Endothelial cell (in vitro differentiated cells): ENCODE data around the gene TBC1D16. TPM values are rescaled to one million over a fixed set of nuclear protein-coding genes. Genes with fewer than 3 reads are reported as not detected.

ENCODE experiments used
- DNase-seq: peaks from one replicate; pipeline ENCODE4 v3.0.0; 2021; ENCODE audit warnings: low spot score
- H3K27ac Mint-ChIP-seq: one replicate; pipeline ENCODE4 v1.8.0; 2021; ENCODE audit warnings: mixed read lengths, inconsistent platforms; ENCODE audit not compliant: unreplicated experiment
- H3K27me3 Mint-ChIP-seq: one replicate; pipeline ENCODE4 v1.8.0; 2021; ENCODE audit warnings: mild to moderate bottlenecking, moderate library complexity, mixed read lengths, inconsistent platforms; ENCODE audit not compliant: unreplicated experiment
- H3K36me3 Mint-ChIP-seq: one replicate; pipeline ENCODE4 v1.8.0; 2021; ENCODE audit warnings: mild to moderate bottlenecking, low read depth, mixed read lengths, inconsistent platforms; ENCODE audit not compliant: unreplicated experiment
- H3K4me1 Mint-ChIP-seq: one replicate; pipeline ENCODE4 v1.8.0; 2021; ENCODE audit warnings: mild to moderate bottlenecking, mixed read lengths, inconsistent platforms; ENCODE audit not compliant: unreplicated experiment
- H3K4me3 Mint-ChIP-seq: one replicate; pipeline ENCODE4 v1.8.0; 2021; ENCODE audit warnings: mild to moderate bottlenecking, mixed read lengths, inconsistent platforms; ENCODE audit not compliant: unreplicated experiment
- H3K9me3 Mint-ChIP-seq: one replicate; pipeline ENCODE4 v1.8.0; 2021; ENCODE audit warnings: mixed read lengths, inconsistent platforms; ENCODE audit not compliant: unreplicated experiment
- total RNA-seq: library from RNA; stranded (reverse); fragmentation: NEBNext Ultra II Directional; extraction: Animal tissue kit (Norgen Biotek cat#: 25700); gene quantifications from one replicate; pipeline ENCODE4 v1.2.1, GENCODE V29; 2021; ENCODE audit not compliant: unreplicated experiment
- TF ChIP-seq, protein P1 (sequence below): fragments of 200-600 bp; sonication (generic); IDR thresholded peaks from one replicate; pipeline ENCODE4 v1.5.0; 2021; ENCODE audit warnings: antibody characterized with exemption; ENCODE audit not compliant: unreplicated experiment

TBC1D16 gene
- total RNA-seq, 1 donor from 2014 or later, result 126 TPM

GRCh38 chr17:79949656-79950209, 85.9 kb downstream of the TBC1D16 start:
- Mint-ChIP-seq H3K27ac (no peak overlapping the region), H3K9me3 (no peaks in the 10 kb centered on the region), H3K4me3 (no peak overlapping the region), H3K27me3 (peaks cover 4% of the 10 kb centered on the region), H3K36me3 (peaks cover 19% of the 10 kb centered on the region), H3K4me1 (peaks cover 11% of the 10 kb centered on the region)
- TF ChIP-seq, protein P1, sequence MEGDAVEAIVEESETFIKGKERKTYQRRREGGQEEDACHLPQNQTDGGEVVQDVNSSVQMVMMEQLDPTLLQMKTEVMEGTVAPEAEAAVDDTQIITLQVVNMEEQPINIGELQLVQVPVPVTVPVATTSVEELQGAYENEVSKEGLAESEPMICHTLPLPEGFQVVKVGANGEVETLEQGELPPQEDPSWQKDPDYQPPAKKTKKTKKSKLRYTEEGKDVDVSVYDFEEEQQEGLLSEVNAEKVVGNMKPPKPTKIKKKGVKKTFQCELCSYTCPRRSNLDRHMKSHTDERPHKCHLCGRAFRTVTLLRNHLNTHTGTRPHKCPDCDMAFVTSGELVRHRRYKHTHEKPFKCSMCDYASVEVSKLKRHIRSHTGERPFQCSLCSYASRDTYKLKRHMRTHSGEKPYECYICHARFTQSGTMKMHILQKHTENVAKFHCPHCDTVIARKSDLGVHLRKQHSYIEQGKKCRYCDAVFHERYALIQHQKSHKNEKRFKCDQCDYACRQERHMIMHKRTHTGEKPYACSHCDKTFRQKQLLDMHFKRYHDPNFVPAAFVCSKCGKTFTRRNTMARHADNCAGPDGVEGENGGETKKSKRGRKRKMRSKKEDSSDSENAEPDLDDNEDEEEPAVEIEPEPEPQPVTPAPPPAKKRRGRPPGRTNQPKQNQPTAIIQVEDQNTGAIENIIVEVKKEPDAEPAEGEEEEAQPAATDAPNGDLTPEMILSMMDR, result no peak
- DNase-seq, result no peak

DNA sequence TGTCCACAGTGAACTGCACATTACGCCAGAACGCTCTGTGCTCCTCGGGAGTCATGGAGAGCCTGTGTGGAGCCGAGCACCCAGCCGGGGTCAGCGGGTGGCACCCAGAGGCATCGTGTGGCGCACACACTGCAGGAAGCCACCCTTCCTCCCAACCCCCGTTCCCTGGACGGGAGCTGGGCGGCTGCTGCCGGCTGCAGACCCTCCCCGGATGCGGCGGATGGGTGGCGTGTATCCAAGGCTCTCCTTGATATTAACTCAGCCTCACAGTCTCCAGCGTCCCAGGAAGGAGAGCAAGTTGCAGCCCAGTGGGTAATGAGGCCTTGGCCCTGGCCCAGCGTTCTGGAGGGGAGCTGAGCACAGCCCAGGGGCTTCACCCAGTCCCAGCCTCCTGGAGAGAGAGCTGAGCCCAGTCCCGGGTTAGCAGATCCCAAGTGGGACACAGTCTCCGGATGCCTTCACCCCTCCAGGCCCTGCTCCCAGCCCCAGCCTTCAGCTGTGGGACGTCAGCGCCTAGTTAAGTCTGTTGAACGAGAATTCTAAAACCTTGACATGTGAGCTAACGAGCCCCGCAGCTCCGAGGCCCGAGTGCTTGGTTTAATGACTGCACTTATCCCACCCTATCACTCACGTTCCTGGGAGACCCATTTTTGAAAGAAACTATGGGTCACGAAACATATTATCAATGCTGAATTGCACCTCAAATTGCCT, 86.6 kb downstream of the TBC1D16 start:
- DNase-seq, result no peak
- Mint-ChIP-seq H3K9me3 (no peaks in the 10 kb centered on the region), H3K27me3 (peaks cover 6% of the 10 kb centered on the region), H3K4me3 (no peak overlapping the region), H3K36me3 (peaks cover 23% of the 10 kb centered on the region), H3K4me1 (peaks cover 11% of the 10 kb centered on the region), H3K27ac (no peak overlapping the region)
- TF ChIP-seq, protein P1, result no peak

GRCh38 chr17:79948406-79948944, 87.2 kb downstream of the TBC1D16 start:
- TF ChIP-seq, protein P1, result no peak
- H3K4me3 Mint-ChIP-seq, result no peak overlapping the region
- H3K27ac Mint-ChIP-seq, result no peak overlapping the region
- peaks cover 11% of the 10 kb centered on the region for H3K4me1 Mint-ChIP-seq
- H3K36me3 Mint-ChIP-seq, result peaks cover 30% of the 10 kb centered on the region
- DNase-seq, result no peak
- H3K27me3 Mint-ChIP-seq, result peaks cover 8% of the 10 kb centered on the region
- no peaks in the 10 kb centered on the region for H3K9me3 Mint-ChIP-seq

- TF ChIP-seq, protein P1, result no peak
- H3K27ac Mint-ChIP-seq, result peak overlapping the region; percentile 52
- peaks cover 11% of the 10 kb centered on the region for H3K4me1 Mint-ChIP-seq
- peaks cover 12% of the 10 kb centered on the region for H3K27me3 Mint-ChIP-seq
- H3K36me3 Mint-ChIP-seq, result peaks cover 30% of the 10 kb centered on the region
- H3K4me3 Mint-ChIP-seq, result no peak overlapping the region
- DNase-seq, result no peak
- no peaks in the 10 kb centered on the region for H3K9me3 Mint-ChIP-seq
These were observed 88.2 kb downstream of the TBC1D16 start for GRCh38 chr17:79947351-79948031.
